DMS79 (cell line): ENCODE measurements around the gene IGSF22.
A peak's percentile ranks its signal among the peaks of the same experiment; 100 is the strongest.

Experiments used
- DNase-seq: peaks from one replicate; lab custom pipeline; 2025; lab: John Stamatoyannopoulos, UW

Gene IGSF22

GRCh38 chr11:18713646-18714442 lies 12.1 kb downstream of the IGSF22 start:
- no peak for DNase-seq

- DNase-seq: no peak
Observed at GRCh38 chr11:18710545-18710944, 15.4 kb downstream of the IGSF22 start.

GRCh38 chr11:18709414-18709813 lies 16.6 kb downstream of the IGSF22 start:
- DNase-seq: no peak

- no peak for DNase-seq
Observed at GRCh38 chr11:18707811-18708340, 18.1 kb downstream of the IGSF22 start.

GRCh38 chr11:18706330-18707243 lies 19.4 kb downstream of the IGSF22 start:
- peak; percentile 43 for DNase-seq

- DNase-seq: no peak
Observed at GRCh38 chr11:18705651-18706281, 20.2 kb downstream of the IGSF22 start.

- DNase-seq: peak; percentile 36
Observed at GRCh38 chr11:18704698-18705097, 21.3 kb downstream of the IGSF22 start.

GRCh38 chr11:18704045-18704645 lies 21.8 kb downstream of the IGSF22 start:
- DNase-seq: no peak

GRCh38 chr11:18703001-18703763 lies 22.8 kb downstream of the IGSF22 start:
- DNase-seq: no peak

GRCh38 chr11:18701614-18702216 lies 24.3 kb downstream of the IGSF22 start:
- DNase-seq: no peak

- no peak for DNase-seq
Observed at GRCh38 chr11:18700872-18701271, 25.1 kb downstream of the IGSF22 start.

GRCh38 chr11:18700375-18700774 lies 25.6 kb downstream of the IGSF22 start:
- DNase-seq: no peak

GRCh38 chr11:18699848-18700261 lies 26.1 kb downstream of the IGSF22 start:
- DNase-seq: no peak

GRCh38 chr11:18699269-18699596 lies 26.8 kb downstream of the IGSF22 start:
- no peak for DNase-seq

GRCh38 chr11:18698341-18699268 lies 27.4 kb downstream of the IGSF22 start, which contains the start of gene TMEM86A:
Gene TMEM86A, plus strand, starts transcription at chr11:18698779. Its CDS starts 108 bp downstream, at chr11:18698887.
- peak; percentile 40 for DNase-seq

- no peak for DNase-seq
Observed at GRCh38 chr11:18697576-18697975, 28.4 kb downstream of the IGSF22 start.

GRCh38 chr11:18696638-18697225 lies 29.3 kb downstream of the IGSF22 start:
- no peak for DNase-seq

GRCh38 chr11:18692941-18693760 lies 32.8 kb downstream of the IGSF22 start:
- no peak for DNase-seq
